K562 (cell line): ENCODE results near the gene TAOK2. TPM values are rescaled to one million over a fixed set of nuclear protein-coding genes. Genes with fewer than 3 reads are reported as not detected.

Source experiments
- CUX1 ChIP-seq: fragments of 200-800 bp; sonication (Bioruptor generic); IDR thresholded peaks from 2 replicates; pipeline ENCODE4 v1.6.1; 2016; ENCODE audit warnings: missing genetic modification characterization, missing compliant biosample characterization
- KAT7 ChIP-seq: sonication (generic); formaldehyde crosslinking; IDR thresholded peaks from 2 replicates; pipeline ENCODE4 v1.8.0; 2022; ENCODE audit warnings: missing genetic modification reagents, mild to moderate bottlenecking, borderline replicate concordance
- KLF6 ChIP-seq: fragments of 250-450 bp; sonication (Bioruptor Pico); IDR thresholded peaks from 2 replicates; pipeline ENCODE4 v1.4.0; 2020; ENCODE audit warnings: mild to moderate bottlenecking, moderate library complexity, borderline replicate concordance
- MCM2 ChIP-seq: fragments of 450-650 bp; IDR thresholded peaks from 2 replicates; pipeline ENCODE4 v1.6.1; 2017; ENCODE audit warnings: low read depth, mild to moderate bottlenecking
- MIER1 ChIP-seq: fragments of 450-650 bp; IDR thresholded peaks from 2 replicates; pipeline ENCODE4 v1.6.1; 2016; ENCODE audit warnings: antibody characterized with exemption, mild to moderate bottlenecking, low read depth
- RBM22 ChIP-seq: fragments of 200-400 bp; formaldehyde crosslinking; IDR thresholded peaks from 2 replicates; pipeline ENCODE4 v1.6.1; 2018; ENCODE audit warnings: low read length, low read depth; ENCODE audit not compliant: poor library complexity, severe bottlenecking
- RFX1 ChIP-seq: fragments of 450-650 bp; IDR thresholded peaks from 2 replicates; pipeline ENCODE4 v1.6.1; 2016; ENCODE audit warnings: mild to moderate bottlenecking, moderate library complexity
- SAFB ChIP-seq: fragments of 200-400 bp; formaldehyde crosslinking; IDR thresholded peaks from 2 replicates; pipeline ENCODE4 v1.6.1; 2017; ENCODE audit warnings: low read depth, low read length, borderline replicate concordance
- SETDB1 ChIP-seq: IDR thresholded peaks from one replicate; pipeline ENCODE4 v1.6.1; 2012; ENCODE audit warnings: low read length, control low read depth, inconsistent platforms
- SMAD4 ChIP-seq: fragments of 250-450 bp; sonication (Bioruptor Pico); conservative IDR thresholded peaks from 2 replicates; pipeline ENCODE4 v1.8.0; 2021; ENCODE audit warnings: inconsistent platforms, mild to moderate bottlenecking, moderate library complexity
- SMARCB1 ChIP-seq: IDR thresholded peaks from 2 replicates; pipeline ENCODE4 v1.6.1; 2011; ENCODE audit warnings: improper control_type of control experiment, low read depth; ENCODE audit not compliant: insufficient read length
- ZNF253 ChIP-seq: fragments of 250-450 bp; sonication (Bioruptor Pico); conservative IDR thresholded peaks from 2 replicates; pipeline ENCODE4 v1.6.1; 2021; ENCODE audit warnings: mild to moderate bottlenecking
- ZNF407 ChIP-seq: fragments of 450-650 bp; IDR thresholded peaks from 2 replicates; pipeline ENCODE4 v1.6.1; 2016; ENCODE audit warnings: low read depth
- ZNF780A ChIP-seq: fragments of 250-450 bp; sonication (Bioruptor Pico); IDR thresholded peaks from 2 replicates; pipeline ENCODE4 v1.5.0; 2021; ENCODE audit warnings: mild to moderate bottlenecking
- ZNF830 ChIP-seq: fragments of 250-450 bp; sonication (Bioruptor Pico); IDR thresholded peaks from 2 replicates; pipeline ENCODE4 v1.5.0; 2021; ENCODE audit warnings: mild to moderate bottlenecking
- polyA plus RNA-seq, 8 experiments: library from polyadenylated mRNA; depleted of rRNA in 4 of 8; stranded (reverse) in 5 of 8; unstranded in 3 of 8; fragments of >200 nt; fragmentation: Nextera tagmentation in 2 of 8; fragmentation: Illumina TruSeq in 1 of 8; extraction: Ambion mirVana in 2 of 8; extraction: Trizol in 1 of 8; gene quantifications; 2 replicates each; pipeline versions ENCODE4 v1.2.1 to v1.2.3, GENCODE V29; 2011 to 2014; ENCODE audit warnings: inconsistent platforms in 1 of 8, missing spikeins in 1 of 8
- total RNA-seq, 7 experiments: library from RNA; depleted of rRNA in 6 of 7; stranded (reverse); fragments of >200 nt in 6 of 7; fragmentation: Illumina TruSeq in 2 of 7; extraction: Trizol in 2 of 7; gene quantifications; 2 replicates each; pipeline versions ENCODE4 v1.2.1 to v1.2.3, GENCODE V29; 2011 to 2021; ENCODE audit warnings: low replicate concordance in 1 of 7

TAOK2 gene
- total and polyA plus RNA-seq, 9 of the 15 experiments (the other 6 are each of a cell fraction or from before 2014, with no cell fraction given): 0.10 to 41.8 (median 13.7) TPM

GRCh38 chr16:29925781-29926710, 47.6 kb upstream of the TAOK2 start, which contains the start of gene KCTD13 (continued):
- TF ChIP-seq ZNF407 (no peak), RFX1 (no peak), ZNF780A (CRISPR knock-in tag) (no peak), CUX1 (no peak), KAT7 (CRISPR knock-in tag) (no peak), KLF6 (CRISPR knock-in tag) (no peak), SAFB (no peak), SETDB1 (no peak), MCM2 (no peak), ZNF830 (CRISPR knock-in tag) (no peak), SMAD4 (peak; percentile 45; the same call in 1 of the 2 replicates), SMARCB1 (no peak), ZNF253 (CRISPR knock-in tag) (no peak), MIER1 (0 out of 2 replicates have a peak, but pooled peaks have one; percentile 41), RBM22 (no peak)
